KMS-11 (cell line): ENCODE measurements around the gene LSM7.

Experiments used
- H2AFZ ChIP-seq: fragments of 200-600 bp; sonication (generic); 2 replicates; pipeline ENCODE4 v1.6.1; 2016; ENCODE audit warnings: antibody characterized with exemption, mixed run types, low read depth
- H3K27ac ChIP-seq: fragments of 200-600 bp; sonication (generic); 2 replicates; pipeline ENCODE4 v1.6.1; 2016; ENCODE audit warnings: mild to moderate bottlenecking, mixed run types
- H3K27me3 ChIP-seq: fragments of 200-600 bp; sonication (generic); 2 replicates; pipeline ENCODE4 v1.6.1; 2017; ENCODE audit warnings: mild to moderate bottlenecking, low read depth, mixed run types, moderate library complexity; ENCODE audit not compliant: insufficient read depth
- H3K36me3 ChIP-seq: fragments of 200-600 bp; sonication (generic); 2 replicates; pipeline ENCODE4 v1.6.1; 2017; ENCODE audit warnings: mild to moderate bottlenecking, mixed run types; ENCODE audit not compliant: insufficient read depth
- H3K4me1 ChIP-seq: fragments of 200-600 bp; sonication (generic); 2 replicates; pipeline ENCODE4 v1.6.1; 2016; ENCODE audit warnings: mild to moderate bottlenecking, low read depth, mixed run types; ENCODE audit not compliant: poor library complexity, severe bottlenecking
- H3K4me2 ChIP-seq: fragments of 200-600 bp; sonication (generic); 2 replicates; pipeline ENCODE4 v1.7.0; 2016; ENCODE audit warnings: mild to moderate bottlenecking, mixed run types
- H3K4me3 ChIP-seq: fragments of 200-600 bp; sonication (generic); IDR thresholded peaks from 2 replicates; pipeline ENCODE4 v1.6.1; 2017; ENCODE audit warnings: low read depth, low read length, mixed read lengths; ENCODE audit not compliant: insufficient read depth
- H3K79me2 ChIP-seq: fragments of 200-600 bp; sonication (generic); 2 replicates; pipeline ENCODE4 v1.6.1; 2016; ENCODE audit warnings: low read depth, mixed run types; ENCODE audit not compliant: insufficient read depth
- H3K9ac ChIP-seq: fragments of 200-600 bp; sonication (generic); 2 replicates; pipeline ENCODE4 v1.6.1; 2016; ENCODE audit warnings: mild to moderate bottlenecking, mixed run types
- H4K20me1 ChIP-seq: fragments of 200-600 bp; sonication (generic); 2 replicates; pipeline ENCODE4 v1.6.1; 2016; ENCODE audit warnings: mild to moderate bottlenecking, mixed run types; ENCODE audit not compliant: insufficient read depth
- CTCF ChIP-seq: fragments of 200-600 bp; sonication (generic); conservative IDR thresholded peaks from 2 replicates; pipeline ENCODE4 v1.6.1; 2017; ENCODE audit warnings: low read depth, mild to moderate bottlenecking, antibody characterized with exemption, low read length, moderate library complexity, mixed read lengths

Gene LSM7

GRCh38 chr19:2333027-2333806 lies 4.8 kb upstream of the LSM7 start:
- Histone ChIP-seq H3K4me3 (no peak overlapping the region), H3K9ac (no peak overlapping the region), H3K36me3 (no peaks in the 10 kb centered on the region), H3K27me3 (no peaks in the 10 kb centered on the region), H3K4me2 (no peak overlapping the region), H3K27ac (no peak overlapping the region), H4K20me1 (no peaks in the 10 kb centered on the region), H3K79me2 (peaks cover 35% of the 10 kb centered on the region), H3K4me1 (peaks cover 10% of the 10 kb centered on the region), H2AFZ (no peak overlapping the region)
- no peak for TF ChIP-seq CTCF

- H3K4me3 ChIP-seq: no peak overlapping the region
- H3K79me2 ChIP-seq: peaks cover 42% of the 10 kb centered on the region
- TF ChIP-seq CTCF: no peak
- H3K4me1 ChIP-seq: peaks cover 13% of the 10 kb centered on the region
- no peaks in the 10 kb centered on the region for H3K27me3 ChIP-seq
- H3K4me2 ChIP-seq: no peak overlapping the region
- no peaks in the 10 kb centered on the region for H3K36me3 ChIP-seq
- no peak overlapping the region for H3K27ac ChIP-seq
- no peak overlapping the region for H2AFZ ChIP-seq
- H4K20me1 ChIP-seq: no peaks in the 10 kb centered on the region
- H3K9ac ChIP-seq: no peak overlapping the region
Measured at GRCh38 chr19:2332341-2333026, 4.1 kb upstream of the LSM7 start.

GRCh38 chr19:2331601-2332246 lies 3.3 kb upstream of the LSM7 start:
- no peaks in the 10 kb centered on the region for H3K36me3 ChIP-seq
- no peak overlapping the region for H3K27ac ChIP-seq
- no peaks in the 10 kb centered on the region for H4K20me1 ChIP-seq
- H3K4me1 ChIP-seq: peaks cover 21% of the 10 kb centered on the region
- TF ChIP-seq CTCF: no peak
- no peak overlapping the region for H3K4me3 ChIP-seq
- no peaks in the 10 kb centered on the region for H3K27me3 ChIP-seq
- H3K4me2 ChIP-seq: no peak overlapping the region
- no peak overlapping the region for H3K9ac ChIP-seq
- H3K79me2 ChIP-seq: peaks cover 49% of the 10 kb centered on the region
- no peak overlapping the region for H2AFZ ChIP-seq

GRCh38 chr19:2330632-2331284 lies 2.4 kb upstream of the LSM7 start:
- peaks cover 53% of the 10 kb centered on the region for H3K79me2 ChIP-seq
- H3K4me3 ChIP-seq: no peak overlapping the region
- no peaks in the 10 kb centered on the region for H4K20me1 ChIP-seq
- no peak overlapping the region for H3K9ac ChIP-seq
- TF ChIP-seq CTCF: no peak
- H3K36me3 ChIP-seq: no peaks in the 10 kb centered on the region
- peaks cover 24% of the 10 kb centered on the region for H3K4me1 ChIP-seq
- no peak overlapping the region for H3K4me2 ChIP-seq
- no peaks in the 10 kb centered on the region for H3K27me3 ChIP-seq
- H3K27ac ChIP-seq: no peak overlapping the region
- no peak overlapping the region for H2AFZ ChIP-seq
